RWPE2 (cell line): ENCODE measurements around the gene TAF3.

ENCODE experiments used
- ATAC-seq: fragments of 200-7000 bp; cut with Tn5 transposase; 3 replicates; pipeline ENCODE4 v1.9.1; 2021; ENCODE audit warnings: low read depth
- DNase-seq: peaks from one replicate; pipeline ENCODE4 v3.0.0-alpha.2; 2020; ENCODE audit warnings: low spot score
- H3K27ac ChIP-seq: fragments of 450-650 bp; 2 replicates; pipeline ENCODE4 v1.5.1; 2017; ENCODE audit warnings: mild to moderate bottlenecking; ENCODE audit not compliant: poor library complexity, severe bottlenecking
- H3K27me3 ChIP-seq: fragments of 250-450 bp; sonication (Bioruptor Pico); 2 replicates; pipeline ENCODE4 v1.5.1; 2021; ENCODE audit warnings: mild to moderate bottlenecking, moderate library complexity; ENCODE audit not compliant: insufficient read depth, poor library complexity, severe bottlenecking
- H3K36me3 ChIP-seq: fragments of 250-450 bp; sonication (Bioruptor Pico); 2 replicates; pipeline ENCODE4 v1.5.1; 2020; ENCODE audit warnings: low read depth, mild to moderate bottlenecking, moderate library complexity
- H3K4me1 ChIP-seq: fragments of 250-450 bp; sonication (Bioruptor Pico); 2 replicates; pipeline ENCODE4 v1.5.1; 2021; ENCODE audit warnings: mild to moderate bottlenecking, moderate library complexity; ENCODE audit not compliant: insufficient read depth, poor library complexity, severe bottlenecking
- H3K4me3 ChIP-seq: fragments of 250-450 bp; sonication (Bioruptor Pico); 2 replicates; pipeline ENCODE4 v1.5.1; 2021; ENCODE audit warnings: mild to moderate bottlenecking, moderate library complexity; ENCODE audit not compliant: severe bottlenecking
- H3K9me3 ChIP-seq: fragments of 250-450 bp; sonication (Bioruptor Pico); 2 replicates; pipeline ENCODE4 v1.5.1; 2021; ENCODE audit warnings: mild to moderate bottlenecking, moderate library complexity; ENCODE audit not compliant: severe bottlenecking
- CTCF ChIP-seq: fragments of 450-650 bp; IDR thresholded peaks from one replicate; pipeline ENCODE4 v1.5.1; 2017; ENCODE audit warnings: mild to moderate bottlenecking, moderate library complexity; ENCODE audit not compliant: poor library complexity, severe bottlenecking

Gene TAF3

GRCh38 chr10:7957591-7957990, 139.3 kb downstream of the TAF3 start:
- H3K9me3 ChIP-seq = no peaks in the 10 kb centered on the region
- H3K27me3 ChIP-seq = no peaks in the 10 kb centered on the region
- H3K4me3 ChIP-seq = no peak overlapping the region
- no peak overlapping the region for H3K27ac ChIP-seq
- no peak for TF ChIP-seq CTCF
- ATAC-seq (no peak), DNase-seq (no peak)
- peaks cover 8% of the 10 kb centered on the region for H3K4me1 ChIP-seq
- H3K36me3 ChIP-seq = no peaks in the 10 kb centered on the region

DNA sequence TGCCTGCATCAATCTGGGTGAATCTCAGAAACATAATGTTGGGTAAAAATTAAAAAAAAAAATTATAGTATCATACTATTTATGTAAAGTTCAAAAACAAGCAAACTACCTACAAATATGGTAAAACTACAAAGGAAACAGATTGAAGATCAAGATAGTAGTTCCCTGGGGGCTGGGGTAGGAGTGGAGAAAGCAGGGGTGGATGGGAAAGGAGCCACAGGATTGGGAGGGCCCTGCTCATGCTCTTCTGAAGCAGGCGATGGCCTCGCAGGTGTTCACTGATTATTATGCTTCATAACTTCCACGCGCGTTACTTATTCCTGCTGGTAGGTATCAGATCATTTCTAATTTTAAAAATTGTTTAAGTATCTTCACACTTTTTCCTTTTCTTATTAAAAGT, 140.1 kb downstream of the TAF3 start:
- DNase-seq = no peak
- Histone ChIP-seq H3K9me3 (no peaks in the 10 kb centered on the region), H3K27me3 (no peaks in the 10 kb centered on the region), H3K4me3 (no peak overlapping the region), H3K4me1 (peaks cover 8% of the 10 kb centered on the region), H3K27ac (no peak overlapping the region), H3K36me3 (no peaks in the 10 kb centered on the region)
- no peak for ATAC-seq
- TF ChIP-seq CTCF = no peak

GRCh38 chr10:7960108-7960507, 141.8 kb downstream of the TAF3 start:
- DNase-seq (no peak), ATAC-seq (no peak)
- Histone ChIP-seq H3K36me3 (no peaks in the 10 kb centered on the region), H3K27me3 (no peaks in the 10 kb centered on the region), H3K4me3 (no peak overlapping the region), H3K27ac (no peak overlapping the region), H3K9me3 (no peaks in the 10 kb centered on the region), H3K4me1 (peaks cover 8% of the 10 kb centered on the region)
- no peak for TF ChIP-seq CTCF

- no peaks in the 10 kb centered on the region for H3K36me3 ChIP-seq
- H3K4me1 ChIP-seq = no peaks in the 10 kb centered on the region
- TF ChIP-seq CTCF = no peak
- H3K4me3 ChIP-seq = no peak overlapping the region
- H3K9me3 ChIP-seq = no peaks in the 10 kb centered on the region
- no peak overlapping the region for H3K27ac ChIP-seq
- no peak for ATAC-seq
- no peak for DNase-seq
- no peaks in the 10 kb centered on the region for H3K27me3 ChIP-seq
These were observed 144.3 kb downstream of the TAF3 start for GRCh38 chr10:7962592-7962991.

- Histone ChIP-seq H3K9me3 (no peaks in the 10 kb centered on the region), H3K27ac (no peak overlapping the region), H3K4me3 (no peak overlapping the region), H3K4me1 (no peaks in the 10 kb centered on the region), H3K27me3 (no peaks in the 10 kb centered on the region), H3K36me3 (no peaks in the 10 kb centered on the region)
- DNase-seq (no peak), ATAC-seq (no peak)
- TF ChIP-seq CTCF = no peak
These were observed 147.2 kb downstream of the TAF3 start for GRCh38 chr10:7965457-7965856.
